ENCODE data around the gene METTL6.
"Not testable (repeated sequence)": the region's sequence is repeated elsewhere in the genome, so short reads cannot be mapped to it uniquely, and the experiment has no call there.

Gene METTL6

DNA sequence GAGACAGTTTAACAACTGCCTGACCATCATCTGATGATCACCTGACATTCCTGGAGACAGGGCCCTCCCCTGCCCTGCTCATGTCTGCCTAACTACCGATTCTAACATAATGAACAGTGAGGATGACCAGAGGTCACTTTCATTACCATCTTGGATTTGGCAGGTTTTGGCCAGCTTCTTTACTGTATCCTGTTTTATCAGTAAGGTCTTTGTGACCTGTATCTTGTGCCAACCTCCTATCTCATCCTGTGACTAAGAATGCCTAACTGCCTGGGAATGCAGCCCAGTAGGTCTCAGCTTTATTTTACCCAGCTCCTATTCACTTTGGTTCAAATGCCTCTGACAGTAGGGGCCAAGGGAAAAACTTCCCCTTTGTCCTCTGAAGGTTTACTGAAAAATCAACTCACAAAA, 40.2 kb downstream of the METTL6 start:
- DNase-seq (ENCODE audit: low spot score): no peak
- TF ChIP-seq, protein P1, sequence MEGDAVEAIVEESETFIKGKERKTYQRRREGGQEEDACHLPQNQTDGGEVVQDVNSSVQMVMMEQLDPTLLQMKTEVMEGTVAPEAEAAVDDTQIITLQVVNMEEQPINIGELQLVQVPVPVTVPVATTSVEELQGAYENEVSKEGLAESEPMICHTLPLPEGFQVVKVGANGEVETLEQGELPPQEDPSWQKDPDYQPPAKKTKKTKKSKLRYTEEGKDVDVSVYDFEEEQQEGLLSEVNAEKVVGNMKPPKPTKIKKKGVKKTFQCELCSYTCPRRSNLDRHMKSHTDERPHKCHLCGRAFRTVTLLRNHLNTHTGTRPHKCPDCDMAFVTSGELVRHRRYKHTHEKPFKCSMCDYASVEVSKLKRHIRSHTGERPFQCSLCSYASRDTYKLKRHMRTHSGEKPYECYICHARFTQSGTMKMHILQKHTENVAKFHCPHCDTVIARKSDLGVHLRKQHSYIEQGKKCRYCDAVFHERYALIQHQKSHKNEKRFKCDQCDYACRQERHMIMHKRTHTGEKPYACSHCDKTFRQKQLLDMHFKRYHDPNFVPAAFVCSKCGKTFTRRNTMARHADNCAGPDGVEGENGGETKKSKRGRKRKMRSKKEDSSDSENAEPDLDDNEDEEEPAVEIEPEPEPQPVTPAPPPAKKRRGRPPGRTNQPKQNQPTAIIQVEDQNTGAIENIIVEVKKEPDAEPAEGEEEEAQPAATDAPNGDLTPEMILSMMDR (IDR thresholded peaks at IDR 0.05; ENCODE audit: borderline replicate concordance, control extremely low read depth, extremely low read depth, insufficient read depth, missing control alignments): no peak
- in situ Hi-C loops (cut with MboI; ENCODE audit: low sequenced_read_pairs, unreplicated experiment): loop anchor here (10.0 kb wide), 1 partner anchor 272 kb away; no protein-coding TSS in a partner anchor

DNA sequence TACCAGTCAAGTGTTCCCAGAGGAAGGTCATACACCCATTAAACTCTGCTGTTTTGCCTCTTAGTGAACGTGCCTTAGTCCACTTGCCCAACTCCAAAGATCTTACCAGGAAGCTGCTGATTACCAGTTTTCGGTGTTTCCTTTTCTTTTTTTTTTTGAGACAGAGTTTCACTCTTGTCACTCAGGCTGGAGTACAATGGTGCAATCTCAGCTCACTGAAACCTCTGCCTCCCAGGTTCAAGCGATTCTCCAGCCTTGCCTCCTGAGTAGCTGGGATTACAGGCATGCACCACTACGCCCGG, 40.7 kb downstream of the METTL6 start:
- in situ Hi-C loops (cut with MboI; ENCODE audit: low sequenced_read_pairs, unreplicated experiment): loop anchor here (10.0 kb wide), 1 partner anchor 272 kb away; no protein-coding TSS in a partner anchor
- not testable (repeated sequence) for DNase-seq (ENCODE audit: low spot score)

DNA sequence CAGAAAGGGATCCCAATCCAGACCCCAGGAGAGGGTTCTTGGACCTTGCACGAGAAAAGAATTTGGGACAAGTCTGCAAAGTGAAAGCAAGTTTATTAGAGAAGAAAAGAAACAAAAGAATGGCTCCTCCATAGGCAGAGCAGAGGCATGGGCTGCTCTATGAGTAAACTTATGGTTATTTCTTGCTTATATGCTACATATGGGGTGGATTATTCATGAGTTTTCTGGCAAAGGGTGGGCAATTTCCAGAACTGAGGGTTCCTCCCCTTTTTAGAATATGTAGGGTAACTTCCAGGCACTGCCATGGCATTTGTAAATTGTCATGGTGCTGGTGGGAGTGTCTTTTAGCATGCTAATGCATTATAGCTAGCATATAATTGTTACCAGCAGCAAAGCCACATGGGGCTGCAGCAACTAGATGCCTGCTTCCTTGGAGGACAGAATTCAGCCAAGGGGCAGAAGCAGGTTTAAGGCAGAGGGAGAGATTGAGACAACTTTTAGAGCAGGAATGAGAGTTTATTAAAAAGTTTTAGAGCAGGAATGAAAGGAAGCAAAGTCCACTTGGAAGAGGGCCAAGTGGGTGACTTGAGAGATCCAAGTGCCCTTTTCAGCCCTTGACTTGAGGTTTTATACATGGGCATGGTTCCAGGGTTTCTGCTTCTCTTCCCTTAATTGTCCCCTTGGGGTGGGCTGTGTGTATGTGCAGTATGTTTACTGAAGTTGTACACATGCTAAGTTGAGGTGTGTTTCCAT, 41.3 kb downstream of the METTL6 start:
- no peak for DNase-seq (ENCODE audit: low spot score)
- TF ChIP-seq, protein P1 (IDR thresholded peaks at IDR 0.05; ENCODE audit: borderline replicate concordance, control extremely low read depth, extremely low read depth, insufficient read depth, missing control alignments): no peak
- in situ Hi-C loops (cut with MboI; ENCODE audit: low sequenced_read_pairs, unreplicated experiment): loop anchor here (10.0 kb wide), 1 partner anchor 271 kb away; no protein-coding TSS in a partner anchor

DNA sequence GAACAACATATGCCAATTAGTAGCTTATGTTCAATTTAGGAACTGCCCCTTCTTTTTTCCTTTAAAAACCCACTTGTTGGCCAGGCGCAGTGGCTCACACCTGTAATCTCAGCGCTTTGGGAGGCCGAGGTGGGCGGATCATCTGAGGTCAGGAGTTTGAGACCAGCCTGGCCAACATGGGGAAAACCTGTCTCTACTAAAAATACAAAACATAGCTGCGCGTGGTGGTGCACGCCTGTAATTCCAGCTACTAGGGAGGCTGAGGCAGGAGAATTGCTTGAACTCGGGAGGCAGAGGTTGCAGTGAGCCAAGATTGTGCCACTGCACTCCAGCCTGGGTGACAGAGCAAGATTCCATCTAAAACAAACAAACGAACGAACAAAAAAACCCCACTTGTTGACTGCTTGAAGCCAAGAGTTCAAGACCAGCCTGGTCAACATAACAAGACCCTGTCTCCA, 42.1 kb downstream of the METTL6 start:
- in situ Hi-C loops (cut with MboI; ENCODE audit: low sequenced_read_pairs, unreplicated experiment): loop anchor here (10.0 kb wide), 1 partner anchor 270 kb away; no protein-coding TSS in a partner anchor
- not testable (repeated sequence) for DNase-seq (ENCODE audit: low spot score)

DNA sequence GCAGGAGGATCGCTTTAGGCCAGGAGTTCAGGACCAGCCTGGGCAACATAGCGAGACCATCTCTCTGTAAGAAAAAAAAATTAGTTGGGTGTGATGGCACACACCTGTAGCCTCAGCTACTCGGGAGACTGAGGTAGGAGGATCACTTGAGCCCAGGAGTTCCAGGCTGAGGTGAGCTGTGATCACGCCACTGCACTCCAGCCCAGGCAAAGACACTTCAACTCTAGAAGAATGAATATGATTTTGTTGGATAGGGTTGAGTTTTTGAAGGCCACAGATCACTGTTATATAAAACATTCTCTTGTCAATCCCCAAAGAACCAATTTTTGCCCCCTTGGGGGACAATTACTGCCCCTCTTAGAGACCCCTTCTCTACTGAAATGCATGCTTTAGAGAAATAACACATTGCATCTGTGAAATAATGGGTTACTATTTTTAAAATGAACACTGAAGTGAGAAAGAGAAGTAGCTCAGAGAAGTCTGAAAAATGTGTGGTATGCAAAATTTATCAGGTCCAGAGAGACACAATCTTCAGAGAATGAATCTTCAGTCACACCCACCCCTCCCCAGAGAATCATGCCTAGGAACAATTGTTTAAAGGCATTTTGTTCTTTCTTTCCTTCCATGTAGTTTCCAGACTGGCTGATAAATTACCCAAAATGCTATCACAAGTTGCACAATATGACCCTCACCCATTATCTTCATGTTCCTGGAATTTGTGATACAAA, 42.7 kb downstream of the METTL6 start:
- peak; percentile 57 for DNase-seq (ENCODE audit: low spot score)
- in situ Hi-C loops (cut with MboI; ENCODE audit: low sequenced_read_pairs, unreplicated experiment): loop anchor here (5.0 to 10.0 kb wide), 2 partner anchors 117 to 270 kb away; no protein-coding TSS in a partner anchor
- TF ChIP-seq, protein P1 (IDR thresholded peaks at IDR 0.05; ENCODE audit: borderline replicate concordance, control extremely low read depth, extremely low read depth, insufficient read depth, missing control alignments): no peak

DNA sequence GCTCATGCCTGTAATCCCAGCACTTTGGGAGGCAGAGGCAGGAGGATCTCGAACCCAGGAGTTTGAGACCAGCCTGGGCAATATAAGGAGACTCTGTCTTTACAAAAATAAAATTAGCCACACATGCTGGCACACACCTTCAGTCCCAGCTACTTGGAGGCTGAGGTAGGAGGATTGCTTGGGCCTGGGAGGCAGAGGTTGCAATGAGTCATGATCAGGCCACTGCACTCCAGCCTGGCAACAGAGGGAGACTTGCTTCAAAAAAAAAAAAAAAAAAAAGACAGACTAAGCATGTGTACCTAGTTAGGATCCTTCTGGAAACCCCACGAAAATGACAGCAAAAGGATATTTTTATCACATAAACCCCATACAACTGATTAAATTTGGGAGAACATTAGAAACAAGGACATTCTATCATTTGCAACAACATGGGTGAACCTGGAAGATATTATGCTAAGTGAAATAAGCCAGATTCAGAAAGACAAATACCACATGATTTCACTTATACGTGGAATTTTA, 44.9 kb downstream of the METTL6 start:
- TF ChIP-seq, protein P1 (IDR thresholded peaks at IDR 0.05; ENCODE audit: borderline replicate concordance, control extremely low read depth, extremely low read depth, insufficient read depth, missing control alignments): no peak
- in situ Hi-C loops (cut with MboI; ENCODE audit: low sequenced_read_pairs, unreplicated experiment): loop anchor here (5.0 to 10.0 kb wide), 2 partner anchors 115 to 268 kb away; no protein-coding TSS in a partner anchor
- no peak for DNase-seq (ENCODE audit: low spot score)

DNA sequence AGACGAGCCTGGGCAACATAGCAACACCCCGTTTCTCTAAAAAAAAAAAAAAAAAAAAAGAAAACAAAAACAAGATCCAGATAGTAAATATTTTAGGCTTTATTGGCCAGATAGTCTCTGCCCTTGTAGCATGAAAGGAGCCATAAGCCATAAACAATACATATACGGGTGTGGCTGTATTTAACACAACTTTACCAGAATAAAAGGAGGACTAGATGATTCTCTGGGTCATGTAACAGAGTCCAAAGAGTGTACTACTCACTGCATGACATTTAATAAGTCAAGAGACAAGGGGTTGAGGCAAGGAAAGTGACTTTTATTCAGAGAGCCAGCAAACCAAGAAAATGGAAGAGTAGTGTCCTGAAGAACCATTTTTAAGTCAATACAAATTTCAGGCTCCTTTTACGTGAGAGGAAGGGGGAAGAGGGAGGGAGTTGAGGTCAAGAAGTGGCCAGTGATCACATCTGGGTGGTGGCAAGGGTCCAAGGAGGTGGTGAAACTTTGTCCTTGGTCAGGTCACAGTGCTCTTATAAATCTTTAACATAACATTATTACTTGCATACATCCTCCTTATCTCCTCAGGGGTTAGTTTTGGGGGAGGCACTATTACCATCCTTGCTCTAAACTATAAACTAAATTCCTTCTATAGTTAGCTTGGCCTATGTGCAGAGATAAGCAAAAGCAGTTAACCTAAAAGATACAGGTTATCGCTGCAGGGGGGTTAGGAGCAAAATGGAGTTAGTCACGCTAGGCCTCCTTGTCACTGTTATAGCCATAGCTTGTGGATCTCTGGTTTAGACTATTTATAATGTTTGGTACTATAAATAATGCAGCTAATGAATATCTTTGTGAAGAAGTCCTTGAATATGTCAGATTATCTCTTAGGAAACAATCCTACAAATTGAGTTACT, 46.1 kb downstream of the METTL6 start:
- in situ Hi-C loops (cut with MboI; ENCODE audit: low sequenced_read_pairs, unreplicated experiment): loop anchor here (5.0 to 10.0 kb wide), 2 partner anchors 114 to 266 kb away; no protein-coding TSS in a partner anchor
- DNase-seq (ENCODE audit: low spot score): no peak
- TF ChIP-seq, protein P1 (IDR thresholded peaks at IDR 0.05; ENCODE audit: borderline replicate concordance, control extremely low read depth, extremely low read depth, insufficient read depth, missing control alignments): no peak
